ENCODE measurements around the gene PALM.
"Not testable (repeated sequence)": the region's sequence is repeated elsewhere in the genome, so short reads cannot be mapped to it uniquely, and the experiment has no call there.

The PALM gene

GRCh38 chr19:668675-669434 is 39.9 kb upstream of the PALM start:
- H3K27ac ChIP-seq (ENCODE audit: insufficient read depth, low read length, poor library complexity, severe bottlenecking); H3K36me3 ChIP-seq (ENCODE audit: control insufficient read depth, insufficient read depth, low read length); H3K4me1 ChIP-seq (ENCODE audit: control insufficient read depth, insufficient read depth, low read length, poor library complexity, severe bottlenecking); DNase-seq; H3K27me3 ChIP-seq (replicated peaks; ENCODE audit: control insufficient read depth, insufficient read depth, low read length, poor library complexity, severe bottlenecking); H3K9me3 ChIP-seq (ENCODE audit: control insufficient read depth, low read length); H3K4me3 ChIP-seq (ENCODE audit: insufficient read depth, low read depth, low read length, poor library complexity, severe bottlenecking): not testable (repeated sequence)

GRCh38 chr19:670609-671075 is 38.1 kb upstream of the PALM start:
- Histone ChIP-seq H3K36me3 (ENCODE audit: control insufficient read depth, insufficient read depth, low read length) (no peaks in the 10 kb centered on the region), H3K4me1 (ENCODE audit: control insufficient read depth, insufficient read depth, low read length, poor library complexity, severe bottlenecking) (no peaks in the 10 kb centered on the region), H3K27me3 (replicated peaks; ENCODE audit: control insufficient read depth, insufficient read depth, low read length, poor library complexity, severe bottlenecking) (peaks cover 2% of the 10 kb centered on the region), H3K9me3 (ENCODE audit: control insufficient read depth, low read length) (no peaks in the 10 kb centered on the region), H3K27ac (ENCODE audit: insufficient read depth, low read length, poor library complexity, severe bottlenecking) (no peak overlapping the region), H3K4me3 (ENCODE audit: insufficient read depth, low read depth, low read length, poor library complexity, severe bottlenecking) (no peak overlapping the region)
- no peak for DNase-seq

- H3K4me1 ChIP-seq (ENCODE audit: control insufficient read depth, insufficient read depth, low read length, poor library complexity, severe bottlenecking): peaks cover 4% of the 10 kb centered on the region
- no peak for DNase-seq
- no peak overlapping the region for H3K27ac ChIP-seq (ENCODE audit: insufficient read depth, low read length, poor library complexity, severe bottlenecking)
- H3K36me3 ChIP-seq (ENCODE audit: control insufficient read depth, insufficient read depth, low read length): no peaks in the 10 kb centered on the region
- H3K4me3 ChIP-seq (ENCODE audit: insufficient read depth, low read depth, low read length, poor library complexity, severe bottlenecking): no peak overlapping the region
- peaks cover 12% of the 10 kb centered on the region for H3K27me3 ChIP-seq (replicated peaks; ENCODE audit: control insufficient read depth, insufficient read depth, low read length, poor library complexity, severe bottlenecking)
- no peaks in the 10 kb centered on the region for H3K9me3 ChIP-seq (ENCODE audit: control insufficient read depth, low read length)
Measured at GRCh38 chr19:674282-675151, 34.2 kb upstream of the PALM start.

- Histone ChIP-seq H3K27ac (ENCODE audit: insufficient read depth, low read length, poor library complexity, severe bottlenecking) (no peak overlapping the region), H3K4me1 (ENCODE audit: control insufficient read depth, insufficient read depth, low read length, poor library complexity, severe bottlenecking) (peaks cover 6% of the 10 kb centered on the region), H3K4me3 (ENCODE audit: insufficient read depth, low read depth, low read length, poor library complexity, severe bottlenecking) (no peak overlapping the region), H3K27me3 (replicated peaks; ENCODE audit: control insufficient read depth, insufficient read depth, low read length, poor library complexity, severe bottlenecking) (peaks cover 12% of the 10 kb centered on the region), H3K36me3 (ENCODE audit: control insufficient read depth, insufficient read depth, low read length) (no peaks in the 10 kb centered on the region), H3K9me3 (ENCODE audit: control insufficient read depth, low read length) (no peaks in the 10 kb centered on the region)
- no peak for DNase-seq
Measured at GRCh38 chr19:676007-676338, 32.8 kb upstream of the PALM start.

- Histone ChIP-seq H3K4me1 (ENCODE audit: control insufficient read depth, insufficient read depth, low read length, poor library complexity, severe bottlenecking) (peaks cover 11% of the 10 kb centered on the region), H3K27me3 (replicated peaks; ENCODE audit: control insufficient read depth, insufficient read depth, low read length, poor library complexity, severe bottlenecking) (peaks cover 12% of the 10 kb centered on the region), H3K27ac (ENCODE audit: insufficient read depth, low read length, poor library complexity, severe bottlenecking) (no peak within 1 kb of the TSS), H3K9me3 (ENCODE audit: control insufficient read depth, low read length) (no peaks in the 10 kb centered on the region), H3K4me3 (ENCODE audit: insufficient read depth, low read depth, low read length, poor library complexity, severe bottlenecking) (no peak within 1 kb of the TSS), H3K36me3 (ENCODE audit: control insufficient read depth, insufficient read depth, low read length) (no peaks in the 10 kb centered on the region)
- no peak for DNase-seq
Measured at GRCh38 chr19:676339-677105, 32.2 kb upstream of the PALM start, which contains the start of gene FSTL3. Gene FSTL3, plus strand, starts transcription at chr19:676392. Its CDS starts 32 bp downstream, at chr19:676424.

GRCh38 chr19:677201-677600 is 31.5 kb upstream of the PALM start:
- H3K4me3 ChIP-seq (ENCODE audit: insufficient read depth, low read depth, low read length, poor library complexity, severe bottlenecking): no peak overlapping the region
- no peak for DNase-seq
- H3K27me3 ChIP-seq (replicated peaks; ENCODE audit: control insufficient read depth, insufficient read depth, low read length, poor library complexity, severe bottlenecking): peaks cover 12% of the 10 kb centered on the region
- H3K4me1 ChIP-seq (ENCODE audit: control insufficient read depth, insufficient read depth, low read length, poor library complexity, severe bottlenecking): peaks cover 12% of the 10 kb centered on the region
- H3K27ac ChIP-seq (ENCODE audit: insufficient read depth, low read length, poor library complexity, severe bottlenecking): no peak overlapping the region
- H3K9me3 ChIP-seq (ENCODE audit: control insufficient read depth, low read length): no peaks in the 10 kb centered on the region
- no peaks in the 10 kb centered on the region for H3K36me3 ChIP-seq (ENCODE audit: control insufficient read depth, insufficient read depth, low read length)

GRCh38 chr19:677601-678436 is 30.9 kb upstream of the PALM start:
- H3K9me3 ChIP-seq (ENCODE audit: control insufficient read depth, low read length): no peaks in the 10 kb centered on the region
- H3K36me3 ChIP-seq (ENCODE audit: control insufficient read depth, insufficient read depth, low read length): no peaks in the 10 kb centered on the region
- peaks cover 12% of the 10 kb centered on the region for H3K27me3 ChIP-seq (replicated peaks; ENCODE audit: control insufficient read depth, insufficient read depth, low read length, poor library complexity, severe bottlenecking)
- DNase-seq: no peak
- no peak overlapping the region for H3K27ac ChIP-seq (ENCODE audit: insufficient read depth, low read length, poor library complexity, severe bottlenecking)
- H3K4me1 ChIP-seq (ENCODE audit: control insufficient read depth, insufficient read depth, low read length, poor library complexity, severe bottlenecking): peaks cover 12% of the 10 kb centered on the region
- H3K4me3 ChIP-seq (ENCODE audit: insufficient read depth, low read depth, low read length, poor library complexity, severe bottlenecking): no peak overlapping the region

- DNase-seq: no peak
- Histone ChIP-seq H3K4me1 (ENCODE audit: control insufficient read depth, insufficient read depth, low read length, poor library complexity, severe bottlenecking) (peaks cover 12% of the 10 kb centered on the region), H3K9me3 (ENCODE audit: control insufficient read depth, low read length) (no peaks in the 10 kb centered on the region), H3K36me3 (ENCODE audit: control insufficient read depth, insufficient read depth, low read length) (no peaks in the 10 kb centered on the region), H3K27ac (ENCODE audit: insufficient read depth, low read length, poor library complexity, severe bottlenecking) (no peak overlapping the region), H3K4me3 (ENCODE audit: insufficient read depth, low read depth, low read length, poor library complexity, severe bottlenecking) (no peak overlapping the region), H3K27me3 (replicated peaks; ENCODE audit: control insufficient read depth, insufficient read depth, low read length, poor library complexity, severe bottlenecking) (peaks cover 12% of the 10 kb centered on the region)
Measured at GRCh38 chr19:678791-679388, 29.8 kb upstream of the PALM start.
